Right lobe of liver (tissue), 6 donors: Measurements from ENCODE around the gene GPR4. TPM values are rescaled to one million over a fixed set of nuclear protein-coding genes. Genes with fewer than 3 reads are reported as not detected.

Source experiments
- ATAC-seq, 4 donors: fragments of 200-7000 bp; cut with Tn5 transposase; one replicate each; pipeline ENCODE4 v1.9.1; 2020; ENCODE audit warnings: mild to moderate bottlenecking in 4 of 4, moderate library complexity in 4 of 4
- DNase-seq, 3 donors: peaks; one replicate each; pipeline ENCODE4 v3.0.0-alpha.2; 2020
- H3K27ac ChIP-seq, 3 donors: fragments of 200-600 bp; one replicate each; pipeline ENCODE4 v1.8.0; 2022
- H3K27me3 ChIP-seq, 2 donors: fragments of 200-600 bp; one replicate each; pipeline ENCODE4 v1.8.0; 2022
- H3K36me3 ChIP-seq, 4 donors: fragments of 200-600 bp; sonication (generic) in 1 of 4; one replicate each; pipeline versions ENCODE4 v1.5.1 to v1.8.0; 2017 to 2022; ENCODE audit warnings: control low read depth in 1 of 4
- H3K4me1 ChIP-seq, 4 donors: fragments of 200-600 bp; sonication (generic) in 1 of 4; one replicate each; pipeline versions ENCODE4 v1.5.1 to v1.8.0; 2017 to 2022; ENCODE audit warnings: control low read depth in 1 of 4
- H3K4me3 ChIP-seq, 3 donors: fragments of 200-600 bp; one replicate each; pipeline ENCODE4 v1.8.0; 2022
- H3K9me3 ChIP-seq, 4 donors: fragments of 200-600 bp; sonication (generic) in 1 of 4; one replicate each; pipeline versions ENCODE4 v1.5.1 to v1.8.0; 2017 to 2022; ENCODE audit warnings: control low read depth in 1 of 4
- CTCF ChIP-seq, 4 donors: fragments of 200-600 bp in 3 of 4; fragments of 450-650 bp in 1 of 4; IDR thresholded peaks; one replicate each; pipeline versions ENCODE4 v1.5.1 to v1.8.0; 2016 to 2022; ENCODE audit warnings: antibody characterized with exemption in 4 of 4, mild to moderate bottlenecking in 2 of 4
- POLR2A ChIP-seq: fragments of 450-650 bp; IDR thresholded peaks from one replicate; pipeline ENCODE4 v1.6.1; 2017; ENCODE audit warnings: antibody characterized with exemption, mild to moderate bottlenecking
- WGBS: methylation state at CpG from one replicate; pipeline ENCODE4 v1.1.6; 2018; ENCODE audit warnings: low coverage, low lambda C conversion rate; ENCODE audit not compliant: insufficient coverage; ENCODE audit errors: missing lambda C conversion rate; 5-methylcytosine and 5-hydroxymethylcytosine counted together
- intact Hi-C, 2 donors: fragments of 100-400 bp; cut with DNase I; formaldehyde crosslinking; loops; one replicate each; pipeline versions ENCODE4 v1.11.2 to v1.14.1; 2022
- total RNA-seq, 6 experiments: library from RNA; depleted of rRNA in 2 of 6; stranded (reverse); fragments of >200 nt in 2 of 6; fragmentation: NEBNext Ultra II Directional in 3 of 6; extraction: Animal tissue kit (Norgen Biotek cat#: 25700) in 3 of 6; gene quantifications; one replicate each; pipeline versions ENCODE4 v1.1.0 to v1.2.4, GENCODE V29; 2016 to 2023
- donor health status: DM: no; HTN: yes; CAD: no.
- donor health status: DM: no; HTN: no; CAD: no.
- donor health status: DM: no; HTN: no; CAD: no.
- donor health status: DM: no; HTN: yes; CAD: no.
- donor health status: DM: no; HTN: yes; CAD: no.

Gene GPR4
- total RNA-seq, 6 experiments from 2014 or later = 0.83 to 3.1 (median 1.3) TPM

GRCh38 chr19:45641274-45642105 is 39.5 kb upstream of the GPR4 start:
- TF ChIP-seq CTCF (IDR thresholded peaks at IDR 0.05) = no peak
- no peak for TF ChIP-seq POLR2A
- ATAC-seq = peak; percentile 66 to 71 (median 70)
- H3K4me1 ChIP-seq = peaks cover 0 to 27% (median 15%) of the 10 kb centered on the region in 4 donors
- H3K9me3 ChIP-seq = no peaks in the 10 kb centered on the region
- WGBS = 5% methylated on average over 27 of the region's 40 CpGs
- peak; percentile 81 to 83 (median 83) for DNase-seq
- H3K36me3 ChIP-seq = no peaks in the 10 kb centered on the region
- peaks cover 0 to 4% of the 10 kb centered on the region in 2 donors for H3K27me3 ChIP-seq
- peak overlapping the region; percentile 12 to 42 (median 29) for H3K4me3 ChIP-seq
- H3K27ac ChIP-seq = peak overlapping the region; percentile 47 to 69 (median 55)
- intact Hi-C loops = loop anchor here (5.0 to 10.0 kb wide), 3 partner anchors 34 to 117 kb away; partner anchors contain the start of gene GPR4 (in 1 of the 2)

- Histone ChIP-seq H3K4me3 (no peak overlapping the region), H3K9me3 (no peaks in the 10 kb centered on the region), H3K27ac (no peak overlapping the region), H3K36me3 (no peaks in the 10 kb centered on the region), H3K4me1 (peaks cover 0 to 27% (median 15%) of the 10 kb centered on the region in 4 donors), H3K27me3 (no peaks in the 10 kb centered on the region)
- TF ChIP-seq POLR2A (no peak), CTCF (IDR thresholded peaks at IDR 0.05) (no peak)
- DNase-seq (no peak), ATAC-seq (no peak)
- intact Hi-C loops = loop anchor here (5.0 to 10.0 kb wide), 3 partner anchors 34 to 116 kb away; partner anchors contain the start of gene GPR4 (in 1 of the 2)
- WGBS = 46% methylated on average over 17 of the region's 17 CpGs
Measured at GRCh38 chr19:45640849-45641273, 38.8 kb upstream of the GPR4 start.

GRCh38 chr19:45638930-45639729 is 37.1 kb upstream of the GPR4 start, which contains the start of gene EML2:
EML2 (minus strand) TSS chr19:45639397; CDS start chr19:45639376, 21 bp downstream.
- TF ChIP-seq CTCF (IDR thresholded peaks at IDR 0.05) (peak in 2 of 4 donors; percentile 7 to 11), POLR2A (no peak)
- peak within 1 kb of the TSS; percentile 59 to 62 (median 61) for H3K4me3 ChIP-seq
- WGBS = 6% methylated on average over 27 of the region's 52 CpGs
- H3K27ac ChIP-seq = peak within 1 kb of the TSS in 1 of 3 donors; percentile 18
- no peaks in the 10 kb centered on the region for H3K36me3 ChIP-seq
- no peaks in the 10 kb centered on the region for H3K27me3 ChIP-seq
- peak; percentile 37 to 64 (median 52) for ATAC-seq
- intact Hi-C loops = loop anchor here in 1 of 2 donors (10.0 kb wide), 1 partner anchor 114 kb away; no protein-coding TSS in a partner anchor
- peaks cover 0 to 27% (median 15%) of the 10 kb centered on the region in 4 donors for H3K4me1 ChIP-seq
- no peaks in the 10 kb centered on the region for H3K9me3 ChIP-seq
- peak; percentile 62 to 68 (median 63) for DNase-seq

- H3K4me3 ChIP-seq = peak overlapping the region in 2 of 3 donors; percentile 61 to 62
- intact Hi-C loops = loop anchor here in 1 of 2 donors (10.0 kb wide), 1 partner anchor 113 kb away; no protein-coding TSS in a partner anchor
- 81% methylated on average over 12 of the region's 19 CpGs for WGBS
- DNase-seq (no peak), ATAC-seq (no peak)
- H3K27me3 ChIP-seq = no peaks in the 10 kb centered on the region
- H3K9me3 ChIP-seq = no peaks in the 10 kb centered on the region
- H3K27ac ChIP-seq = no peak overlapping the region
- TF ChIP-seq POLR2A = no peak
- no peak for TF ChIP-seq CTCF (IDR thresholded peaks at IDR 0.05)
- H3K4me1 ChIP-seq = peaks cover 0 to 26% (median 13%) of the 10 kb centered on the region in 4 donors
- H3K36me3 ChIP-seq = no peaks in the 10 kb centered on the region
Measured at GRCh38 chr19:45637890-45638667, 36.1 kb upstream of the GPR4 start.
